Smooth muscle cell (in vitro differentiated cells): ENCODE measurements around the gene USP3. TPM values are rescaled to one million over a fixed set of nuclear protein-coding genes. Genes with fewer than 3 reads are reported as not detected.
A peak's percentile ranks its signal among the peaks of the same experiment; 100 is the strongest.

Source experiments
- DNase-seq: peaks from one replicate; lab custom pipeline; 2025; ENCODE audit not compliant: unreplicated experiment; lab: John Stamatoyannopoulos, UW
- H2AFZ ChIP-seq: fragments of 200-600 bp; sonication (generic); 2 replicates; pipeline ENCODE4 v1.6.0; 2016; ENCODE audit warnings: antibody characterized with exemption, low read depth, mild to moderate bottlenecking
- H3F3A ChIP-seq: fragments of 200-600 bp; sonication (generic); 2 replicates; pipeline ENCODE4 v1.6.0; 2017; ENCODE audit warnings: antibody characterized with exemption, low read depth
- H3K27ac ChIP-seq: fragments of 200-600 bp; sonication (generic); 2 replicates; pipeline ENCODE4 v1.5.1; 2016; ENCODE audit warnings: low read depth, mild to moderate bottlenecking
- H3K27me3 ChIP-seq: fragments of 200-600 bp; sonication (generic); 2 replicates; pipeline ENCODE4 v1.6.1; 2016; ENCODE audit warnings: low read depth, mild to moderate bottlenecking
- H3K36me3 ChIP-seq: fragments of 200-600 bp; sonication (generic); 2 replicates; pipeline ENCODE4 v1.5.1; 2016; ENCODE audit warnings: low read depth
- H3K4me1 ChIP-seq: fragments of 200-600 bp; sonication (generic); 2 replicates; pipeline ENCODE4 v1.5.1; 2016; ENCODE audit warnings: low read depth
- H3K4me2 ChIP-seq: fragments of 200-600 bp; sonication (generic); 2 replicates; pipeline ENCODE4 v1.6.0; 2016; ENCODE audit warnings: mild to moderate bottlenecking
- H3K4me3 ChIP-seq: fragments of 200-600 bp; sonication (generic); 2 replicates; pipeline ENCODE4 v1.5.1; 2016; ENCODE audit warnings: mild to moderate bottlenecking
- H3K79me2 ChIP-seq: fragments of 200-600 bp; sonication (generic); 2 replicates; pipeline ENCODE4 v1.6.0; 2016; ENCODE audit warnings: low read depth, mild to moderate bottlenecking
- H3K9ac ChIP-seq: fragments of 200-600 bp; sonication (generic); 2 replicates; pipeline ENCODE4 v1.6.0; 2016; ENCODE audit warnings: low read depth
- H3K9me3 ChIP-seq: fragments of 200-600 bp; sonication (generic); replicated peaks from 2 replicates; pipeline ENCODE4 v1.5.1; 2016; ENCODE audit warnings: low read depth
- H4K20me1 ChIP-seq: fragments of 200-600 bp; sonication (generic); 2 replicates; pipeline ENCODE4 v1.6.0; 2016; ENCODE audit warnings: low read depth
- WGBS: methylation state at CpG from one replicate; pipeline ENCODE4 v1.1.7; 2016; ENCODE audit warnings: low lambda C conversion rate; 5-methylcytosine and 5-hydroxymethylcytosine counted together
- polyA plus RNA-seq: library from polyadenylated mRNA; unstranded; fragments of >200 nt; fragmentation: Nextera tagmentation; extraction: Ambion mirVana; gene quantifications from 2 replicates; pipeline ENCODE4 v1.2.1, GENCODE V29; 2016
- total RNA-seq: library from RNA; depleted of rRNA; stranded (reverse); fragments of >200 nt; gene quantifications from 2 replicates; pipeline ENCODE4 v1.2.3, GENCODE V29; 2014
- TF ChIP-seq, protein P1 (sequence below): fragments of 200-600 bp; sonication (generic); IDR thresholded peaks from 2 replicates; pipeline ENCODE4 v1.5.1; 2017; ENCODE audit warnings: borderline replicate concordance, mild to moderate bottlenecking, antibody characterized with exemption; ENCODE audit not compliant: insufficient read depth, poor library complexity, severe bottlenecking

USP3 gene
- total and polyA plus RNA-seq, 2 experiments from 2014 or later: 17.1 to 26.2 TPM

- no peak for DNase-seq
- WGBS: 95% methylated on average over 9 of the region's 9 CpGs
- Histone ChIP-seq H3K9ac (no peak overlapping the region), H3K9me3 (no peaks in the 10 kb centered on the region), H3K4me3 (no peak overlapping the region), H4K20me1 (no peaks in the 10 kb centered on the region), H3K4me1 (peaks cover 4% of the 10 kb centered on the region), H3K27ac (no peak overlapping the region), H3K4me2 (no peak overlapping the region), H2AFZ (no peak overlapping the region), H3K27me3 (peaks cover 5% of the 10 kb centered on the region), H3F3A (peaks cover 9% of the 10 kb centered on the region), H3K79me2 (no peaks in the 10 kb centered on the region), H3K36me3 (no peaks in the 10 kb centered on the region)
- TF ChIP-seq, protein P1, sequence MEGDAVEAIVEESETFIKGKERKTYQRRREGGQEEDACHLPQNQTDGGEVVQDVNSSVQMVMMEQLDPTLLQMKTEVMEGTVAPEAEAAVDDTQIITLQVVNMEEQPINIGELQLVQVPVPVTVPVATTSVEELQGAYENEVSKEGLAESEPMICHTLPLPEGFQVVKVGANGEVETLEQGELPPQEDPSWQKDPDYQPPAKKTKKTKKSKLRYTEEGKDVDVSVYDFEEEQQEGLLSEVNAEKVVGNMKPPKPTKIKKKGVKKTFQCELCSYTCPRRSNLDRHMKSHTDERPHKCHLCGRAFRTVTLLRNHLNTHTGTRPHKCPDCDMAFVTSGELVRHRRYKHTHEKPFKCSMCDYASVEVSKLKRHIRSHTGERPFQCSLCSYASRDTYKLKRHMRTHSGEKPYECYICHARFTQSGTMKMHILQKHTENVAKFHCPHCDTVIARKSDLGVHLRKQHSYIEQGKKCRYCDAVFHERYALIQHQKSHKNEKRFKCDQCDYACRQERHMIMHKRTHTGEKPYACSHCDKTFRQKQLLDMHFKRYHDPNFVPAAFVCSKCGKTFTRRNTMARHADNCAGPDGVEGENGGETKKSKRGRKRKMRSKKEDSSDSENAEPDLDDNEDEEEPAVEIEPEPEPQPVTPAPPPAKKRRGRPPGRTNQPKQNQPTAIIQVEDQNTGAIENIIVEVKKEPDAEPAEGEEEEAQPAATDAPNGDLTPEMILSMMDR: no peak
Measured at GRCh38 chr15:63473007-63473748, 31.2 kb upstream of the USP3 start.

DNA sequence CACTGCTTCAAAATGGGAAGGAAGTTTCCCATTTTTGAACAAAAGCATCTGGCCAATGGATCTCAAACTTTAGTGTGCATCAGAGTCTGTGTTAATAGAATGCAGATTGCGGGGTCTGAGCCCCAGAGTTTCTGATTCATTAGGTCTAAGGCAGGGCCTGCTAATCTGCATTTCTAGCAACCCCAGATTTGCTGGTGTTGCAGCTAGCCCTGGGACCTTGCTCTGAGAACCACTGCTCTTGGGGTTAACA is 30.7 kb upstream of the USP3 start:
- Histone ChIP-seq H3K79me2 (no peaks in the 10 kb centered on the region), H4K20me1 (no peaks in the 10 kb centered on the region), H3K9ac (no peak overlapping the region), H3K36me3 (no peaks in the 10 kb centered on the region), H3K9me3 (no peaks in the 10 kb centered on the region), H3F3A (peaks cover 9% of the 10 kb centered on the region), H3K27ac (peak overlapping the region; percentile 77), H3K4me1 (peaks cover 4% of the 10 kb centered on the region), H3K4me2 (no peak overlapping the region), H3K27me3 (peaks cover under 1% of the 10 kb centered on the region), H2AFZ (no peak overlapping the region), H3K4me3 (no peak overlapping the region)
- DNase-seq: no peak
- WGBS: 96% methylated on average over 1 of the region's 1 CpG
- TF ChIP-seq, protein P1: no peak

DNA sequence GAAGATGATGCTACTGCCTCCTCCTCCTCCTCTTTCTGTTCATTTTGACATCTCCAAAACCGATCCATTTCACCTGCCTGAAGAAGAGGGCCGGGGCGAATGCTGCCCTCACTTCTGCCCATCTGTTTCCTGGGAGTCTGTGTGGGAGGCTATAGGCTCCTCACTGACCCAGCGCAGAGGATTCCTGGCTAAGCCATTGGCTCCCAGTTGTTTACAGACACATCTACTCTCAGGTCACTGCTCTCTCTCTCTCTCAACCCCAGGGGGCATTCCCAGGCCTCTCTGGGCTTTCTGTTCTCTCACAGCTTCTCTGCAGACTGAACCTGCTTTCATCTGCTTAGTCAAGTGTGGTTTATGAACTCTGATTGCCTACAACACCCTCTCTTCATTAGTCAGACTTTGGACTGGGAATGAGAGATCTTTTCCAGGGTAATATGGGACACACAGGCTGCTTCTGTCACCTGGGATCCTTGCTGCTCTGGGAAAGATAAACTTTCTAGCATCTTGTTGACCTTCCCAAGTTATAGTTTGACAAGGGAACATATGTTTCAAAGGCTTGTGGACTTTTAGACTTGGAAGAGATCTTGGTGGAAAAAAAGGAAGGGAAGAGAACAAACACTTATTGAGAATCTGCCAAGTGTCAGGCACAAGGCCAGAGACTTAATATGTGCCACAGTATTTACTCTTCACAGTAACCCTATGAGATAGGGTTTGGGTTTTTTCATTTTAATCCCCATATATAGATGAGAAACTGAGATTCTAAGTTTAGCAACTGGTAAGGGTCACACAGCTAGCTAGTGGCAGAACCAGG is 30.2 kb upstream of the USP3 start:
- H3K27me3 ChIP-seq: no peaks in the 10 kb centered on the region
- no peaks in the 10 kb centered on the region for H4K20me1 ChIP-seq
- no peak for DNase-seq
- no peak overlapping the region for H3K9ac ChIP-seq
- peaks cover 9% of the 10 kb centered on the region for H3F3A ChIP-seq
- no peaks in the 10 kb centered on the region for H3K9me3 ChIP-seq
- 56% methylated on average over 4 of the region's 4 CpGs for WGBS
- H3K4me2 ChIP-seq: no peak overlapping the region
- no peaks in the 10 kb centered on the region for H3K79me2 ChIP-seq
- no peak overlapping the region for H2AFZ ChIP-seq
- H3K4me1 ChIP-seq: peaks cover 5% of the 10 kb centered on the region
- H3K27ac ChIP-seq: peak overlapping the region; percentile 77
- no peak overlapping the region for H3K4me3 ChIP-seq
- TF ChIP-seq, protein P1: no peak
- no peaks in the 10 kb centered on the region for H3K36me3 ChIP-seq
